Panc1 (cell line): Measurements from ENCODE around the gene MBTD1.

Source experiments
- POLR2AphosphoS5 ChIP-seq: IDR thresholded peaks from 2 replicates; pipeline ENCODE4 v1.6.1; 2012; ENCODE audit warnings: mild to moderate bottlenecking, low read depth, low read length, moderate library complexity
- TF ChIP-seq, protein P1 (sequence below): fragments of 450-650 bp; IDR thresholded peaks from 2 replicates; pipeline ENCODE4 v1.5.1; 2017; ENCODE audit warnings: mild to moderate bottlenecking
- TF ChIP-seq, protein P2 (sequence below), 2 experiments: IDR thresholded peaks; 2 replicates each; pipeline ENCODE4 v1.6.1; 2011 to 2012; ENCODE audit warnings: low read depth in 2 of 2, control low read depth in 1 of 2, low read length in 1 of 2, mild to moderate bottlenecking in 1 of 2, moderate library complexity in 1 of 2; ENCODE audit not compliant: insufficient read depth in 1 of 2

DNA sequence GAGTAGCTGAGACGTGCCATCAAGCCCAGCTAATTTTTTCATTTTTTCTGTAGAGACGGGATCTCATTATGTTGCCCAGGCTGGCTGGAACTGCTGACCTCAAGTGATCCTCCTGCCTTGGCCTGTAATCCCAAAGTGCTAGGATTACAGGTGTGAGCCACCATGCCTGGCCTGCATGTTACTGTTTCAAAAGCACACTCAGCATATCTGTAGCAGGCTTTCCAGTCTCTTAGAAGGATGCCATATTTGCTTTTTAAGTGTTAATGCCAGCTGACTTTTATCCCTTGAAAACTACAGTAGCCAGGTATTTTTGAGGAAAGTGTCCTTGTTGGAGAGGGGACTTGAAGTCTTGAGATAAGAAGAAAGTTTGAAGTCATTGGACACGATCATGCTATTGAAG is 123.9 kb downstream of the MBTD1 start:
- TF ChIP-seq, protein P1, sequence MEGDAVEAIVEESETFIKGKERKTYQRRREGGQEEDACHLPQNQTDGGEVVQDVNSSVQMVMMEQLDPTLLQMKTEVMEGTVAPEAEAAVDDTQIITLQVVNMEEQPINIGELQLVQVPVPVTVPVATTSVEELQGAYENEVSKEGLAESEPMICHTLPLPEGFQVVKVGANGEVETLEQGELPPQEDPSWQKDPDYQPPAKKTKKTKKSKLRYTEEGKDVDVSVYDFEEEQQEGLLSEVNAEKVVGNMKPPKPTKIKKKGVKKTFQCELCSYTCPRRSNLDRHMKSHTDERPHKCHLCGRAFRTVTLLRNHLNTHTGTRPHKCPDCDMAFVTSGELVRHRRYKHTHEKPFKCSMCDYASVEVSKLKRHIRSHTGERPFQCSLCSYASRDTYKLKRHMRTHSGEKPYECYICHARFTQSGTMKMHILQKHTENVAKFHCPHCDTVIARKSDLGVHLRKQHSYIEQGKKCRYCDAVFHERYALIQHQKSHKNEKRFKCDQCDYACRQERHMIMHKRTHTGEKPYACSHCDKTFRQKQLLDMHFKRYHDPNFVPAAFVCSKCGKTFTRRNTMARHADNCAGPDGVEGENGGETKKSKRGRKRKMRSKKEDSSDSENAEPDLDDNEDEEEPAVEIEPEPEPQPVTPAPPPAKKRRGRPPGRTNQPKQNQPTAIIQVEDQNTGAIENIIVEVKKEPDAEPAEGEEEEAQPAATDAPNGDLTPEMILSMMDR: no peak
- TF ChIP-seq, protein P2, sequence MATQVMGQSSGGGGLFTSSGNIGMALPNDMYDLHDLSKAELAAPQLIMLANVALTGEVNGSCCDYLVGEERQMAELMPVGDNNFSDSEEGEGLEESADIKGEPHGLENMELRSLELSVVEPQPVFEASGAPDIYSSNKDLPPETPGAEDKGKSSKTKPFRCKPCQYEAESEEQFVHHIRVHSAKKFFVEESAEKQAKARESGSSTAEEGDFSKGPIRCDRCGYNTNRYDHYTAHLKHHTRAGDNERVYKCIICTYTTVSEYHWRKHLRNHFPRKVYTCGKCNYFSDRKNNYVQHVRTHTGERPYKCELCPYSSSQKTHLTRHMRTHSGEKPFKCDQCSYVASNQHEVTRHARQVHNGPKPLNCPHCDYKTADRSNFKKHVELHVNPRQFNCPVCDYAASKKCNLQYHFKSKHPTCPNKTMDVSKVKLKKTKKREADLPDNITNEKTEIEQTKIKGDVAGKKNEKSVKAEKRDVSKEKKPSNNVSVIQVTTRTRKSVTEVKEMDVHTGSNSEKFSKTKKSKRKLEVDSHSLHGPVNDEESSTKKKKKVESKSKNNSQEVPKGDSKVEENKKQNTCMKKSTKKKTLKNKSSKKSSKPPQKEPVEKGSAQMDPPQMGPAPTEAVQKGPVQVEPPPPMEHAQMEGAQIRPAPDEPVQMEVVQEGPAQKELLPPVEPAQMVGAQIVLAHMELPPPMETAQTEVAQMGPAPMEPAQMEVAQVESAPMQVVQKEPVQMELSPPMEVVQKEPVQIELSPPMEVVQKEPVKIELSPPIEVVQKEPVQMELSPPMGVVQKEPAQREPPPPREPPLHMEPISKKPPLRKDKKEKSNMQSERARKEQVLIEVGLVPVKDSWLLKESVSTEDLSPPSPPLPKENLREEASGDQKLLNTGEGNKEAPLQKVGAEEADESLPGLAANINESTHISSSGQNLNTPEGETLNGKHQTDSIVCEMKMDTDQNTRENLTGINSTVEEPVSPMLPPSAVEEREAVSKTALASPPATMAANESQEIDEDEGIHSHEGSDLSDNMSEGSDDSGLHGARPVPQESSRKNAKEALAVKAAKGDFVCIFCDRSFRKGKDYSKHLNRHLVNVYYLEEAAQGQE (IDR thresholded peaks at IDR 0.05; ENCODE audit: insufficient read depth in 1 of 2, low read depth in 2 of 2, low read length in 1 of 2): no peak
- no peak for TF ChIP-seq POLR2AphosphoS5
